ENCODE results near the gene HARS1.

- no peak for TF ChIP-seq CTCF (IDR thresholded peaks at IDR 0.05; ENCODE audit: insufficient read depth, low read depth, low read length)
- no peak for TF ChIP-seq EZH2 (IDR thresholded peaks at IDR 0.05; ENCODE audit: insufficient read depth, low read length)
These were observed 60.7 kb downstream of the HARS1 start for GRCh38 chr5:140630292-140631035.
